HL-60 (cell line): Measurements from ENCODE around the gene GAK.

Experiments
- GABPA ChIP-seq: IDR thresholded peaks from 2 replicates; pipeline ENCODE4 v1.6.1; 2012; ENCODE audit warnings: low read depth
- POLR2AphosphoS5 ChIP-seq: IDR thresholded peaks from 2 replicates; pipeline ENCODE4 v1.6.1; 2012; ENCODE audit warnings: low read depth
- SPI1 ChIP-seq: IDR thresholded peaks from 2 replicates; pipeline ENCODE4 v1.6.1; 2012; ENCODE audit warnings: low read depth, mild to moderate bottlenecking, borderline replicate concordance
- TF ChIP-seq, protein P1 (sequence below): IDR thresholded peaks from one replicate; pipeline ENCODE4 v1.5.1; 2011; ENCODE audit warnings: low read length, control low read depth, inconsistent platforms; ENCODE audit not compliant: insufficient read depth
- TF ChIP-seq, protein P2 (sequence below): IDR thresholded peaks from 2 replicates; pipeline ENCODE4 v1.6.1; 2012; ENCODE audit warnings: low read depth; ENCODE audit not compliant: insufficient replicate concordance

DNA sequence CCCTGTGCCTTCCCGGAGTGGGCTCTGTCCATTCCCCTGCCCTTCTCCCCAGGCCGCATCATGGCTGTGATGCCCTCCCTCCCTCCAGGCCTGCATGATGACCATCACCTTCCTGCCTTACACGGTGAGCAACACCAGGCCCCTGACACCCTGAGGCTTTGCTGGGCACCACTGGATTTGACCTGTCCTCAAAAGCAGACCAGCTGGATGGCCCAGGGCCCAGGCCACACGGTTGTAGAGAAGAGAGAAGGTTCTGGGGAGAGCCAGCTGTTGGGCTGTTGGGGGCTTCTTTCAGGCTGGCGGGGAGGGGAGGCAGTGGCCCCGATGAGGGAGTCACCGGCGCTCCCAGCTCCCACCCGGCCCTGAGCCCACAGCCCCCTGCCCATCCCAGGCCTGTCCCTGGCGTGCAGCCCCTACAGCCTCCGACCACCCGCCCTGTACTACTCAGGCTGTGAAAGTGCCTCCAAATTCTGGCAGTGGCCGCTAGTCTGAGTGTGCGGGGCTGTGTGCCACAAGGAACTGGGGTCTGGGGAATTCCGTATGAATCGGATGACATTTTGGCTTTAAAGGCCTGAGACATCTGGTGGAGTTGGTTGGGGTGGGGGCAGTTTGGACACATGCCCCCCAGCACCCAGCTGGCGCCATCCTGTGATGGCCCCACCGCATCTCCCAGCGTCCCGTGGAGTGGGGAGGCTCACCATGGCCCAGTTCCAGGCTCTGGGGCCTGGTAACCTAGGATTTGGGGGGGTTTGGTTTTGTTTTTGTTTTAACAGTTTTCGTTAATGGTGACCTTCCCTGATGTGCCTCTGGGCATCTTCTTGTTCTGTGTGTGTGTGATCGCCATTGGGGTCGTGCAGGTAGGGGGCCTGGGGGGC, 19.7 kb upstream of the GAK start:
- TF ChIP-seq, protein P1, sequence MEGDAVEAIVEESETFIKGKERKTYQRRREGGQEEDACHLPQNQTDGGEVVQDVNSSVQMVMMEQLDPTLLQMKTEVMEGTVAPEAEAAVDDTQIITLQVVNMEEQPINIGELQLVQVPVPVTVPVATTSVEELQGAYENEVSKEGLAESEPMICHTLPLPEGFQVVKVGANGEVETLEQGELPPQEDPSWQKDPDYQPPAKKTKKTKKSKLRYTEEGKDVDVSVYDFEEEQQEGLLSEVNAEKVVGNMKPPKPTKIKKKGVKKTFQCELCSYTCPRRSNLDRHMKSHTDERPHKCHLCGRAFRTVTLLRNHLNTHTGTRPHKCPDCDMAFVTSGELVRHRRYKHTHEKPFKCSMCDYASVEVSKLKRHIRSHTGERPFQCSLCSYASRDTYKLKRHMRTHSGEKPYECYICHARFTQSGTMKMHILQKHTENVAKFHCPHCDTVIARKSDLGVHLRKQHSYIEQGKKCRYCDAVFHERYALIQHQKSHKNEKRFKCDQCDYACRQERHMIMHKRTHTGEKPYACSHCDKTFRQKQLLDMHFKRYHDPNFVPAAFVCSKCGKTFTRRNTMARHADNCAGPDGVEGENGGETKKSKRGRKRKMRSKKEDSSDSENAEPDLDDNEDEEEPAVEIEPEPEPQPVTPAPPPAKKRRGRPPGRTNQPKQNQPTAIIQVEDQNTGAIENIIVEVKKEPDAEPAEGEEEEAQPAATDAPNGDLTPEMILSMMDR, result no peak
- no peak for TF ChIP-seq POLR2AphosphoS5
- TF ChIP-seq, protein P2, sequence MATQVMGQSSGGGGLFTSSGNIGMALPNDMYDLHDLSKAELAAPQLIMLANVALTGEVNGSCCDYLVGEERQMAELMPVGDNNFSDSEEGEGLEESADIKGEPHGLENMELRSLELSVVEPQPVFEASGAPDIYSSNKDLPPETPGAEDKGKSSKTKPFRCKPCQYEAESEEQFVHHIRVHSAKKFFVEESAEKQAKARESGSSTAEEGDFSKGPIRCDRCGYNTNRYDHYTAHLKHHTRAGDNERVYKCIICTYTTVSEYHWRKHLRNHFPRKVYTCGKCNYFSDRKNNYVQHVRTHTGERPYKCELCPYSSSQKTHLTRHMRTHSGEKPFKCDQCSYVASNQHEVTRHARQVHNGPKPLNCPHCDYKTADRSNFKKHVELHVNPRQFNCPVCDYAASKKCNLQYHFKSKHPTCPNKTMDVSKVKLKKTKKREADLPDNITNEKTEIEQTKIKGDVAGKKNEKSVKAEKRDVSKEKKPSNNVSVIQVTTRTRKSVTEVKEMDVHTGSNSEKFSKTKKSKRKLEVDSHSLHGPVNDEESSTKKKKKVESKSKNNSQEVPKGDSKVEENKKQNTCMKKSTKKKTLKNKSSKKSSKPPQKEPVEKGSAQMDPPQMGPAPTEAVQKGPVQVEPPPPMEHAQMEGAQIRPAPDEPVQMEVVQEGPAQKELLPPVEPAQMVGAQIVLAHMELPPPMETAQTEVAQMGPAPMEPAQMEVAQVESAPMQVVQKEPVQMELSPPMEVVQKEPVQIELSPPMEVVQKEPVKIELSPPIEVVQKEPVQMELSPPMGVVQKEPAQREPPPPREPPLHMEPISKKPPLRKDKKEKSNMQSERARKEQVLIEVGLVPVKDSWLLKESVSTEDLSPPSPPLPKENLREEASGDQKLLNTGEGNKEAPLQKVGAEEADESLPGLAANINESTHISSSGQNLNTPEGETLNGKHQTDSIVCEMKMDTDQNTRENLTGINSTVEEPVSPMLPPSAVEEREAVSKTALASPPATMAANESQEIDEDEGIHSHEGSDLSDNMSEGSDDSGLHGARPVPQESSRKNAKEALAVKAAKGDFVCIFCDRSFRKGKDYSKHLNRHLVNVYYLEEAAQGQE, result no peak
- no peak for TF ChIP-seq GABPA
- TF ChIP-seq SPI1, result no peak
